K562 (cell line): ENCODE measurements around the gene AKNA.

Experiments used
- BHLHE40 ChIP-seq: IDR thresholded peaks from 2 replicates; pipeline ENCODE4 v1.6.1; 2011; ENCODE audit warnings: low read length, improper control_type of control experiment
- CEBPB ChIP-seq: fragments of 450-650 bp; IDR thresholded peaks from 2 replicates; pipeline ENCODE4 v1.6.1; 2016; ENCODE audit warnings: missing genetic modification characterization, missing compliant biosample characterization
- CTCF ChIP-seq, 3 experiments: IDR thresholded peaks in 2 of 3; conservative IDR thresholded peaks in 1 of 3; 2 replicates each; pipeline ENCODE4 v1.5.1; 2011 to 2012; ENCODE audit warnings: low read length in 3 of 3, mild to moderate bottlenecking in 3 of 3, control low read depth in 2 of 3, improper control_type of control experiment in 1 of 3, inconsistent platforms in 1 of 3, low read depth in 1 of 3, mixed read lengths in 1 of 3, moderate library complexity in 1 of 3; ENCODE audit not compliant: insufficient read depth in 2 of 3
- EP300 ChIP-seq: IDR thresholded peaks from 2 replicates; pipeline ENCODE4 v1.6.1; 2012; ENCODE audit warnings: low read length, improper control_type of control experiment
- ETV6 ChIP-seq, 3 experiments: fragments of 150-350 bp in 1 of 3; sonication (generic) in 1 of 3; formaldehyde crosslinking in 1 of 3; IDR thresholded peaks; 2 replicates each; pipeline versions ENCODE4 v1.6.1 to v1.8.0; 2014 to 2022; ENCODE audit warnings: borderline replicate concordance in 2 of 3, low read depth in 2 of 3, antibody characterized with exemption in 1 of 3, low read length in 1 of 3, mild to moderate bottlenecking in 1 of 3, missing genetic modification reagents in 1 of 3
- L3MBTL2 ChIP-seq: fragments of 450-650 bp; IDR thresholded peaks from 2 replicates; pipeline ENCODE4 v1.6.1; 2016; ENCODE audit warnings: mild to moderate bottlenecking, moderate library complexity
- PURB ChIP-seq: sonication (generic); formaldehyde crosslinking; IDR thresholded peaks from 2 replicates; pipeline ENCODE4 v1.9.0; 2021; ENCODE audit warnings: low read depth, mild to moderate bottlenecking, missing genetic modification reagents
- RBBP5 ChIP-seq: fragments of 200-600 bp; sonication (generic); IDR thresholded peaks from 2 replicates; pipeline ENCODE4 v1.6.1; 2012; ENCODE audit warnings: borderline replicate concordance, mild to moderate bottlenecking, low read length, control low read depth, inconsistent platforms; ENCODE audit not compliant: insufficient read depth, poor library complexity, severe bottlenecking
- RFX5 ChIP-seq: IDR thresholded peaks from 2 replicates; pipeline ENCODE4 v1.6.1; 2011; ENCODE audit warnings: low read depth, mild to moderate bottlenecking, improper control_type of control experiment, low read length
- USF2 ChIP-seq: sonication (generic); formaldehyde crosslinking; IDR thresholded peaks from 2 replicates; pipeline ENCODE4 v1.5.0; 2020; ENCODE audit warnings: missing genetic modification reagents
- ZNF384 ChIP-seq: IDR thresholded peaks from 2 replicates; pipeline ENCODE4 v1.6.1; 2012; ENCODE audit warnings: low read depth, low read length, improper control_type of control experiment

- TF ChIP-seq PURB (CRISPR knock-in tag) (no peak), BHLHE40 (no peak), L3MBTL2 (no peak), RFX5 (no peak), ZNF384 (no peak), CTCF (IDR thresholded peaks at IDR 0.05 in 2 of 3, conservative IDR thresholded peaks at IDR 0.05 in 1 of 3; ENCODE audit: insufficient read depth in 2 of 3, low read depth in 1 of 3, low read length in 3 of 3) (no peak), USF2 (no peak), RBBP5 (no peak), EP300 (no peak), ETV6 (IDR thresholded peaks at IDR 0.05; ENCODE audit: borderline replicate concordance in 1 of 2, low read depth in 2 of 2, low read length in 1 of 2) (no peak), ETV6 (CRISPR knock-in tag; IDR thresholded peaks at IDR 0.05; ENCODE audit: borderline replicate concordance) (no peak), CEBPB (no peak)
These were observed 21.3 kb downstream of the AKNA start for GRCh38 chr9:114366334-114367128.
